ENCODE data around the gene TBL1X. TPM values are rescaled to one million over a fixed set of nuclear protein-coding genes. Genes with fewer than 3 reads are reported as not detected.

Gene TBL1X
- total and polyA plus RNA-seq, 2 of the 8 experiments (the other 6 are each of a cell fraction or from before 2014, with no cell fraction given): 13.3 to 25.6 TPM

GRCh38 chrX:9700555-9700954 is 235.7 kb downstream of the TBL1X start:
- Histone ChIP-seq H4K20me1 (replicated peaks in 1 of 2; ENCODE audit: control insufficient read depth in 1 of 2, insufficient read depth in 2 of 2, low read length in 2 of 2) (no peaks in the 10 kb centered on the region), H2AK5ac (ENCODE audit: low read depth, low read length) (no peak overlapping the region), H3K79me1 (ENCODE audit: low read depth, low read length) (no peaks in the 10 kb centered on the region), H2BK12ac (ENCODE audit: low read depth, low read length) (no peak overlapping the region), H3K27me3 (replicated peaks in 1 of 4; ENCODE audit: control insufficient read depth in 3 of 4, extremely low read depth in 1 of 4, insufficient read depth in 3 of 4, low read length in 3 of 4) (no peaks in the 10 kb centered on the region), H4K5ac (ENCODE audit: insufficient read length, low read depth, low read length) (no peak overlapping the region), H3K79me2 (ENCODE audit: control insufficient read depth in 1 of 2, insufficient read depth in 2 of 2, low read length in 2 of 2) (no peaks in the 10 kb centered on the region), H3K4me1 (replicated peaks in 1 of 4; ENCODE audit: control insufficient read depth in 3 of 4, insufficient read depth in 4 of 4, low read length in 3 of 4) (no peaks in the 10 kb centered on the region), H3K23ac (ENCODE audit: insufficient read length) (no peak overlapping the region), H3K23me2 (ENCODE audit: low read depth, low read length) (no peaks in the 10 kb centered on the region), H3K9me3 (ENCODE audit: insufficient read depth in 2 of 2, low read depth in 1 of 2, low read length in 1 of 2) (no peaks in the 10 kb centered on the region), H2AFZ (ENCODE audit: low read length) (no peak overlapping the region), H3K14ac (ENCODE audit: insufficient read length) (no peak overlapping the region), H3K4me2 (ENCODE audit: insufficient read depth in 1 of 2, low read depth in 2 of 2, low read length in 2 of 2) (no peak overlapping the region), H3K36me3 (ENCODE audit: control insufficient read depth in 2 of 4, insufficient read depth in 4 of 4, low read length in 3 of 4) (no peaks in the 10 kb centered on the region; a peak in 3 of 8 replicates), H3K56ac (replicated peaks; ENCODE audit: insufficient read length, low read depth, low read length) (no peak overlapping the region), H3K9ac (replicated peaks in 1 of 4; ENCODE audit: extremely low read depth in 1 of 4, low read depth in 3 of 4, low read length in 3 of 4) (no peak overlapping the region), H2BK120ac (replicated peaks; ENCODE audit: low read depth, low read length) (no peak overlapping the region), H3K4ac (replicated peaks; ENCODE audit: insufficient read length, low read depth, low read length) (no peak overlapping the region), H4K8ac (ENCODE audit: extremely low read depth, insufficient read depth, low read length) (peak overlapping the region; percentile 25; the same call in 1 of the 2 replicates), H4K91ac (replicated peaks; ENCODE audit: insufficient read length, low read length) (no peak overlapping the region), H2BK20ac (ENCODE audit: low read length) (no peak overlapping the region), H2BK15ac (ENCODE audit: low read length) (no peak overlapping the region), H2BK5ac (ENCODE audit: low read depth, low read length) (no peak overlapping the region), H3K18ac (ENCODE audit: extremely low read depth, low read length) (no peak overlapping the region), H3K27ac (ENCODE audit: low read depth, low read length) (no peak overlapping the region), H3K4me3 (ENCODE audit: extremely low read depth in 1 of 4, insufficient read depth in 2 of 4, low read depth in 3 of 4, low read length in 4 of 4) (no peak overlapping the region)
- TF ChIP-seq RAD21 (IDR thresholded peaks at IDR 0.05 in 1 of 2, conservative IDR thresholded peaks at IDR 0.05 in 1 of 2; ENCODE audit: low read depth in 2 of 2, low read length in 2 of 2) (peak; percentile 25 to 44; a peak in 2 of 4 replicates), RBBP5 (IDR thresholded peaks at IDR 0.05; ENCODE audit: borderline replicate concordance, low read depth, low read length) (no peak), CTCF (IDR thresholded peaks at IDR 0.05; ENCODE audit: control extremely low read depth in 1 of 3, insufficient read depth in 1 of 3, low read depth in 1 of 3, low read length in 3 of 3) (peak in 2 of 3 experiments; percentile 42 to 55; a peak in 2 of 4 replicates), KDM5A (IDR thresholded peaks at IDR 0.05; ENCODE audit: low read length) (no peak)
- FAIRE-seq: peak; percentile 36
- peak in 1 of 2 experiments; percentile 60 for DNase-seq (ENCODE audit: low read depth in 1 of 2, low spot score in 2 of 2)
- ChIA-PET CTCF (ENCODE audit: partially characterized antibody) (interaction anchor here (0.6 to 2.4 kb wide), 14 partner anchors 9 to 871 kb away, joined by 3 to 17 read pairs (median 3); no protein-coding TSS in a partner anchor), POLR2A (ENCODE audit: partially characterized antibody) (no interaction called here)
- 83% methylated on average over 15 of the region's 15 CpGs; no CpG with 5 or more reads in 1 of the 2 experiments for WGBS, 2 experiments (ENCODE audit: extremely low coverage in 1 of 2, insufficient coverage in 1 of 2, insufficient read length in 1 of 2, insufficient replicate concordance in 2 of 2, low coverage in 1 of 2, low lambda C conversion rate in 2 of 2, missing lambda C conversion rate in 1 of 2)

All from H1 (cell line).